Muscle layer of duodenum (tissue), 2 donors: ENCODE results near the gene GPT2.
"Not testable (repeated sequence)": the region's sequence is repeated elsewhere in the genome, so short reads cannot be mapped to it uniquely, and the experiment has no call there.

Experiments
- H3K27ac ChIP-seq: one replicate; pipeline ENCODE4 v1.7.0; 2013; ENCODE audit warnings: mild to moderate bottlenecking, low read length
- H3K27me3 ChIP-seq: one replicate; pipeline ENCODE4 v1.7.0; 2013; ENCODE audit warnings: low read depth, mild to moderate bottlenecking, control low read depth, low read length
- H3K36me3 ChIP-seq, 2 donors: one replicate each; pipeline ENCODE4 v1.7.0; 2013; ENCODE audit warnings: low read length in 2 of 2, control low read depth in 1 of 2, mild to moderate bottlenecking in 1 of 2; ENCODE audit not compliant: insufficient read depth in 2 of 2, control insufficient read depth in 1 of 2
- H3K4me1 ChIP-seq, 2 donors: one replicate each; pipeline ENCODE4 v1.7.0; 2013; ENCODE audit warnings: low read length in 2 of 2, mild to moderate bottlenecking in 2 of 2, control low read depth in 1 of 2, moderate library complexity in 1 of 2; ENCODE audit not compliant: insufficient read depth in 2 of 2, control insufficient read depth in 1 of 2
- H3K4me3 ChIP-seq, 2 donors: one replicate each; pipeline ENCODE4 v1.7.0; 2013; ENCODE audit warnings: low read length in 2 of 2, low read depth in 1 of 2, mild to moderate bottlenecking in 1 of 2
- H3K9me3 ChIP-seq, 2 donors: one replicate each; pipeline ENCODE4 v1.7.0; 2013; ENCODE audit warnings: low read length in 2 of 2, control low read depth in 1 of 2, mild to moderate bottlenecking in 1 of 2; ENCODE audit not compliant: control insufficient read depth in 1 of 2
- donor health status: healthy.

GPT2 gene

DNA sequence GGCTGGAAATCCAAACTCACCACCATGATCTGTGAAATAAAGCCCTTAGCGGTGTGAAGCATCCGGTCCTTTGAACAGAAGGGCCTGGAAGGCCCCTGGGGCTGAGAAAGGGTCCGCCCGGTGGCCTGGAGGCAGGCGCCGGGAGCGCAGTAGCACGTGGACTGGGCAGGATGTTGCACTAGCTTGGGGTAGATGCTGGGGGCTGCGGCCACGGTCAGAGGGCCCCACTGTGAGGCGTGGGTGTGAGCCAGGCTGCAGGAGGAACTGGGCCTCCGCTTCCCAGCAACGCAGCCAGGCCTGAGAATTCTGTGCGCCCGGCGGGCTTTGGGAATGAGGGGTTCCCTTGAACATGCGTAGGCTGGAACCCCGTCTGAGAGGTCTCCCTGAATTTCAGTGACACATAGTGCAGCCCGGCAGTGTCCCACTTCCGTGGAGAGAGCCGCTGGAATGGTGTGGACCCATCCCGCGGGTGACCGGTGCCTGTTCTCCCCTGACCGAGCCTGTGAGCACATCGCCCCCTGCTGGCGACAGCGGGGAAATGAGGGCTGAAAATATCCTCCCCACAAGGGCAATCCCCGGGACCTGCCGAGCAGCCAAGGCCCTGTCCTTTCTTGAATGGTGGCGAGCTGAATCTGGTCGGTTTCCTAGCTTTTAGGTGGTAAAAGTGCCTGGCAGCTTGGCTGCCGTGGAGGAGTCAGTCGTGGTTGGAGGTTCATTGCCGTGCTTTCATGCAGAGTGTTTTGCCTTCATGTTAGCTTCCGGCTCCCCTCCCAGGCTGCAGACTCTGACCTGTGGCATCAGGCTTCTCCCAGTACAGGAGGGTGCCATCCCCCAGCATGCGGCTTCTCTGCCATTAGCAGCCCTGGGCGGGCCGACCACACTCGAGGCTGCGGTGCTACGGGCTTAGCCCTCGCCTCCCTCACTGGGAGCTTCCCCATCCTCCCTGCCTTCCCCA is 45.5 kb downstream of the GPT2 start:
- H3K9me3 ChIP-seq: no peaks in the 10 kb centered on the region
- H3K27me3 ChIP-seq: no peaks in the 10 kb centered on the region
- no peaks in the 10 kb centered on the region for H3K36me3 ChIP-seq
- peaks cover 0 to under 1% of the 10 kb centered on the region in 2 donors for H3K4me1 ChIP-seq
- H3K27ac ChIP-seq: no peak overlapping the region
- H3K4me3 ChIP-seq: no peak overlapping the region

DNA sequence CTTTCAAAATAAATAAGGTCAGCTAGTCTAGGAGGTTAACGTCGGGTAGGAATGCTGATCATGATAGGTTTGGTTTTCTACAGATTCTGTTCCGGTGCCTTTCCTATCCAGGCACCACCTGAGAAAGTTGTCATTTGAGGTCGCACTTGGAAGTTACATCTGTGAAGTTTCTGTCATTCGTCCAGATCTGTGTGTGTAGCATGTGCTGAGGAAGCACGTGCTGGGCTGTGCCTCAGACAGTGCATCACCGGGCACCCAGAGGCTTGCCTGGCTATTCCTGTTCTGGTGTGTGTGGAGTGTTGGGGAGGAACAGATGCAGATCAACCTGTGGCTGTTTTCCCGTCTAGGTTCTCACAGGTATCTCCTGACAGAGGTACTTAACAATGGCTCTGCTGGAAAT is 46.7 kb downstream of the GPT2 start:
- H3K27ac ChIP-seq: no peak overlapping the region
- H3K36me3 ChIP-seq: no peaks in the 10 kb centered on the region

DNA sequence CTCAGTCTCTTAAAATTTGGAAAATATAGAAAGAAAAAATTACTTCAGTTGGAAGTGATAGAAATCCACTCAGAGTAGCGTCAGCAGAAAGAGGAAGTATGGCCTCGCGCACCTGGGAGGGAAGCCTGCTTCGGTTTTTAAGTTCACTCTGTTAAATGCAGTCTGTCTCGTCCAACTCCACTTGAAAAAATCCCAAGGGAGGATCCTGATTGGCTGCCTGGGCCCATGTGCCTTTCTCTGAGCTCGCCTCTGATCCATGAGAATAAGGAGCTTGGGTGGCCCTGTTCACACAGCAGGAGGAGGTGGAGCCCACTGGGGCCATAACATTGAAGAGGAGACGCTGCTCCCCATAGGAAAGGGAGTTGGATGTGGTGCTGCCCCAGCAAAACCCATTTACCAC is 48.6 kb downstream of the GPT2 start:
- Histone ChIP-seq H3K36me3 (no peaks in the 10 kb centered on the region), H3K9me3 (no peaks in the 10 kb centered on the region), H3K4me3 (no peak overlapping the region), H3K4me1 (no peaks in the 10 kb centered on the region), H3K27ac (no peak overlapping the region), H3K27me3 (no peaks in the 10 kb centered on the region)

More for the DNA sequence above, 46.7 kb downstream of the GPT2 start:
- no peaks in the 10 kb centered on the region for H3K27me3 ChIP-seq
- H3K4me3 ChIP-seq: no peak overlapping the region
- H3K9me3 ChIP-seq: no peaks in the 10 kb centered on the region
- H3K4me1 ChIP-seq: no peaks in the 10 kb centered on the region

DNA sequence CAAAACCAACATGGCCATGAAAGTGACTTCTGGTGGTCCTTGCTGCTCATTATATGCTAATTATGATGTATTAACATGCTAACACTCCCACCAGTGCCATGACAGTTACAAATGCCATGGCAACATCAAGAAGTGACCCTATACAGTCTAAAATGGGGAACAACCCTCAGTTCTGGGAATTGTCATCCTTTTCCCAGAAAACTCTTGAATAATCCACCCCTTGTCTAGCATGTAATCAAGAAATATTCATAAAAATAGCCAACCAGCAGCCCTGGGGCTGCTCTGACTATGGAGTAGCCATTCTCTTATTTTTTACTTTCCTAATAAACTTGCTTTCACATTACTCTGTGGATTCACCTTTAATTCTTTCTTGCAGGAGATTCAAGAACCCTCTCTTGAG is 53.4 kb downstream of the GPT2 start:
- Histone ChIP-seq H3K36me3 (no peaks in the 10 kb centered on the region), H3K4me3 (no peak overlapping the region), H3K9me3 (no peaks in the 10 kb centered on the region), H3K4me1 (no peaks in the 10 kb centered on the region), H3K27me3 (no peaks in the 10 kb centered on the region), H3K27ac (no peak overlapping the region)

DNA sequence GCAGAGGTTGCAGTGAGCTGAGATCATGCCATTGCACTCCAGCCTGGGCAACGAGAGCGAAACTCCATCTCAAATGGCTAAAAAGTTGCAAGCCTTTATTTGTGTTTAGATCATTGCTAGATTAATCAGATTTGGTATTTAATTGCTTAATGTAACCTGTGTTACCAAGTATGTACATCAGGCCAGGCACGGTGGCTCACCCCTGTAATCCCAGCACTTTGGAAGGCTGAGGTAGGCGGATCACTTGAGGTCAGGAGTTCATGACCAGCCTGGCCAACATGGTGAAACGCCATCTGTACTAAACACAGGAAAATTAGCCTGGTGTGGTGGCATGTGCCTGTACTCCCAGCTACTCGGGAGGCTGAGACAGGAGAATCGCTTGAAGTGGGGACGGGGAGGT is 60.6 kb downstream of the GPT2 start:
- H3K36me3 ChIP-seq, H3K9me3 ChIP-seq, H3K27ac ChIP-seq, H3K4me3 ChIP-seq, H3K27me3 ChIP-seq, H3K4me1 ChIP-seq: not testable (repeated sequence)

DNA sequence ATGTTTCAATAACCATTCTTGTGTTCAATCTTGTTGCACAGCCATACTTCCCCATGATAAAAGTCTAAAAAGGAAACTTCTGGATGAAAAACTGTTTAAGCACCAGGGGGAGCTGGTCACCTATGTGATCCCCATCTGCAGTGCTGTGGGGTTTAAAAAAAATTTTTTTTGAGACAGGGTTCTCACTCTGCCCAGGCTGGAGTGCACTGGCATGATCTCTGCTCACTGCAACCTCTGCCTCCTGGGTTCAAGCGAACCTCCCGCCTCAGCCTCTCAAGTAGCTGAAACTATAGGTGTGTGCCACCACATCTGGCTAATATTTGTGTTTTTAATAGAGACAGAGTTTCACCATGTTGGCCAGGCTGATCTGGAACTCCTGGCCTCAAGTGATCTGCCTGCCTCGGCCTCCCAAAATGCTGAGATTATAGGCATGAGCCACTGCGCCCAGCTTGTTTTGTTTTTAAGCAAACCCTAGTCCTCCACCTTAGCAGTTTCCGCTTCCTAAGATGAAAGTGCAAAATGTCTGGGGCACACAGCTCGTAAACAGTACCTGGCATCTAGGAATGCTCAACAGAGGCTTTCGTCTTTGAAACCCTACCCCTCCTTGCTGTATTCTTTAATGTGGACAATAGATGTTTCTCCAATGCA is 63.9 kb downstream of the GPT2 start:
- H3K4me1 ChIP-seq: no peaks in the 10 kb centered on the region
- no peaks in the 10 kb centered on the region for H3K36me3 ChIP-seq
- no peak overlapping the region for H3K4me3 ChIP-seq
- no peaks in the 10 kb centered on the region for H3K27me3 ChIP-seq
- no peaks in the 10 kb centered on the region for H3K9me3 ChIP-seq
- no peak overlapping the region for H3K27ac ChIP-seq

DNA sequence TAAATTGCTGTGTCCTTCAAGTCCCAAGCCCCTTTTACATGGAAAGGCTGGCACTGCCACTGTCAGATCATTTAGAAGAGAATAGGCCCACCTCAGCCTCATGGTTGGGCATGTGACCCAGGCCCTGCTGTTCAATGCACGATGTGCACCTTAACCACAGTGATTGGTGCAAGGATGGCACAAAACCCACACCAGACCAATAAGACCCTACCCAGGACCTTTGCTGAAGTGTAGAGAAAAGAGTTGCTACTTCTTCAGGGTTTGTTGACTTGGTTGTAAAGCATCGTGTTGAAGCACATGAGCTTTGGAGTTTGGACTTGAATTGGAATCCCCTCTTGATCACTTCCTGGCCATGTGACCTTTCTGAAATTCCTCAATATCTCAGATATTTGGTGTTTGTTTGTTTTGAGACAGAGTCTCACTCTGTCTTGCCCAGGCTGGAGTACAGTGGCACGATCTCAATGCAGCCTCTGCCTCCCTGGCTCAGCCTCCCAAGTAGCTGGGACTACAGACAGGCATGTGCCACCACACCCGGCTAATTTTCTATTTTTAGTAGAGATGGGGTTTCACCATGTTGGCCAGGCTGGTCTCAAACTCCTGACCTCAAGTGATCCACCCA is 64.5 kb downstream of the GPT2 start:
- no peaks in the 10 kb centered on the region for H3K27me3 ChIP-seq
- H3K4me1 ChIP-seq: no peaks in the 10 kb centered on the region
- H3K36me3 ChIP-seq: no peaks in the 10 kb centered on the region
- no peak overlapping the region for H3K27ac ChIP-seq
- H3K9me3 ChIP-seq: no peaks in the 10 kb centered on the region
- H3K4me3 ChIP-seq: no peak overlapping the region

DNA sequence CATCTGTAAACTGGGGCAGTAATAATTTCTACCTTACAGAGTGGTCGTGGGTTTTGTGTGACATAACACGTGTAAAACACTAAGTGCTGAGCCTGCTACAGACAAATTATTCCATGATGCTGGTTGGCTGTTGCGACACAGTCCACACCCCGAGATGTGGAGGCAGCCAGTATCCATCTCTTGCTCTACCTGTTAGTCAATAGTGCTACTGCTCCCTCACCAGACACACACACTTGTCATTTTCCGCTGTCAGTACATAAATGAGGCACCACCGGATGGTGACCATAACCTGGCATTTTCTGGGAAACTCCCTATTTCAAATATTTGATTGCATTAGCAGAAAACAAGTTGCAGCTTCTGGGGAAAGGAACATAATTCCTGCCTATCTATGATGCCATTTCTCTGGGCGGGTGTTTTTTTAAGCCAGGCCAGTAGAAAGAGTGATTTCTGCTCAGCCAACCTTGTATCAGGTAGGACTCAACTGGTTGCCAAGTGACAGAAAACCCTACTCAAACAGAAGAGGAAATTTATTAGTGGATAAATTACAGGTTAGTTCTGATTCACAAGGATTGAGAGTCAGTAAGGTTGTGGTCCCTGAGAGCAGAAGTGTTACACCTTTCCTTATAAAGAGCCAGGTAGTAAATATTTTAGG is 65.2 kb downstream of the GPT2 start:
- no peaks in the 10 kb centered on the region for H3K36me3 ChIP-seq
- no peak overlapping the region for H3K4me3 ChIP-seq
- H3K4me1 ChIP-seq: no peaks in the 10 kb centered on the region
- H3K27ac ChIP-seq: no peak overlapping the region
- H3K27me3 ChIP-seq: no peaks in the 10 kb centered on the region
- no peaks in the 10 kb centered on the region for H3K9me3 ChIP-seq

DNA sequence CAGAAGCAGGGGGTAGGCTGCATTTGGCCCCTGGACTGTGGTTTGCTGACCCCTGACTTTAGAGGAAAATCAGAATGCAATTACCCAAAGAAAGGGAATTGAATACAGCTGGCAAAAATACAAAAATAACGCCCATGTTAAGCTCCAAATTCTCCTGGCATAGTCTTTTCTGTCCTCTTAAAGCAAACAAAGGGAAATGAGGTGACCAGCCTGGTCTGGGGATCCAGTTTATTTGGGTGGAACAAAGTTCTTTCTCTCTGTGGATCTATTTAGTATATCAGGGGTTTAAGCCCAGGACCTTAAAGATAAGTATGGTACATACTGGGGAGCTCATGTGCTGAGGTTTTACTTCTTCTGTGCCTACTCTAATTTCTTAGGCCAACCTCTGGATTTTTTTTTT is 65.8 kb downstream of the GPT2 start:
- Histone ChIP-seq H3K36me3 (peaks cover 4 to 5% of the 10 kb centered on the region in 2 donors), H3K27me3 (no peaks in the 10 kb centered on the region), H3K9me3 (no peaks in the 10 kb centered on the region), H3K4me3 (no peak overlapping the region), H3K4me1 (no peaks in the 10 kb centered on the region), H3K27ac (no peak overlapping the region)

DNA sequence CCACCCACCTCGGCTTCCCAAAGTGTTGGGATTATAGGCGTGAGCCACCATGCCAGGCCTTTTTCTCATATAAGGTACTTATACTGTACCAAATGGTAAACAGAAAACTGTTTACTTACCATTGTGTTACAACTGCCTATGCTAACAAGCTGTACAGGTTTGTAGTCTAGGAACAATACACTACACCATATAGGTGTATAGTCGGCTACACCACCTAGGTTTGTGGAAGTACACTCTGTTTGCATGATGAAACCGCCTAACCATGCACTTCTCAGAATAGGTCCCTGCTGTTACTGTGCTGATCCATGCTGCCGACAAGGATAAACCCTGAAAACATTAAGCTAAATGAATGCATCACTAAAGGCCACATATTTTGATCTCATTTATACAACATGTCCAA is 70.4 kb downstream of the GPT2 start:
- Histone ChIP-seq H3K4me3 (no peak overlapping the region), H3K4me1 (no peaks in the 10 kb centered on the region), H3K9me3 (no peaks in the 10 kb centered on the region), H3K27me3 (no peaks in the 10 kb centered on the region), H3K36me3 (peaks cover 37 to 42% of the 10 kb centered on the region in 2 donors), H3K27ac (no peak overlapping the region)
